GM12874 (cell line): ENCODE results near the gene SPCS2.

ENCODE experiments used
- TF ChIP-seq, protein P1 (sequence below): IDR thresholded peaks from 2 replicates; pipeline ENCODE4 v1.5.1; 2011; ENCODE audit warnings: low read depth, mild to moderate bottlenecking, control low read depth, low read length, moderate library complexity; ENCODE audit not compliant: insufficient read depth

SPCS2 gene

DNA sequence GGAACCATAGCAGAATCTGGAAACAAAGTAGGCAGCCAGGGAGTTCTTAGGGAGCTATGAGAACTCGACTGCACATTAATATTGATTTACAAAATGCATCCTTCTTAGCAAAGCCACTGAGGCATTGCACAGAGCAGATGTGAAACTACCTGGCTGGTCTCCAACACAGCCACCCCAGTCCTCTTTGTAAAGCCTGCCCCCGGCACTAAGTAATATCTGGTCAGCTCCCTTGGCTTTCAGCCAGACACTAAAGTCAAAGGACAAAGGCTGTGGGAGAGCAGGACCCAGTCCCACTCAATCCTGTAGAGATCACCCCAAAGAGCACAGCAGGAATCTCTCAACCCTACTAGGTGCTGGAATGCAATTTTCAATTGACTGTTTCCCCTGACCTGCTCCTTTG is 13.0 kb upstream of the SPCS2 start:
- TF ChIP-seq, protein P1, sequence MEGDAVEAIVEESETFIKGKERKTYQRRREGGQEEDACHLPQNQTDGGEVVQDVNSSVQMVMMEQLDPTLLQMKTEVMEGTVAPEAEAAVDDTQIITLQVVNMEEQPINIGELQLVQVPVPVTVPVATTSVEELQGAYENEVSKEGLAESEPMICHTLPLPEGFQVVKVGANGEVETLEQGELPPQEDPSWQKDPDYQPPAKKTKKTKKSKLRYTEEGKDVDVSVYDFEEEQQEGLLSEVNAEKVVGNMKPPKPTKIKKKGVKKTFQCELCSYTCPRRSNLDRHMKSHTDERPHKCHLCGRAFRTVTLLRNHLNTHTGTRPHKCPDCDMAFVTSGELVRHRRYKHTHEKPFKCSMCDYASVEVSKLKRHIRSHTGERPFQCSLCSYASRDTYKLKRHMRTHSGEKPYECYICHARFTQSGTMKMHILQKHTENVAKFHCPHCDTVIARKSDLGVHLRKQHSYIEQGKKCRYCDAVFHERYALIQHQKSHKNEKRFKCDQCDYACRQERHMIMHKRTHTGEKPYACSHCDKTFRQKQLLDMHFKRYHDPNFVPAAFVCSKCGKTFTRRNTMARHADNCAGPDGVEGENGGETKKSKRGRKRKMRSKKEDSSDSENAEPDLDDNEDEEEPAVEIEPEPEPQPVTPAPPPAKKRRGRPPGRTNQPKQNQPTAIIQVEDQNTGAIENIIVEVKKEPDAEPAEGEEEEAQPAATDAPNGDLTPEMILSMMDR = no peak

DNA sequence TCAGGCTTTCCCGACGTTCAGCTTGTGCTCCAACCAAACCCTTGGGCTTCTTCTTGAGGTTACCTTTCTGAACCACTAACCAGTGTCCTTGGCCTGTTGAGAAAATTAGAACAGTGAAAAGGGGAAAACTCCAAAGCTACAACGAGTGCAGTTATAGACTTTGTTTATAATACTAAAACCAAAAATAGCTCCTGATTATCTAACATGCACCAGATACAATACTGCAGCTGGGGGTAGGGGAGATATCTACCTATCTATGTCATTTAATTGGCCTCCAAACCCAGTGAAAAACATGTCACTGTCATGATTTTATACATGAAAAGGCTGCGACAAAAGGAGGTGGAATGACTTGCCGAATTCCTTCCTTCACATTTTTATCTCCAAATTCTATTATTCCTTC is 12.1 kb upstream of the SPCS2 start:
- TF ChIP-seq, protein P1 = no peak

DNA sequence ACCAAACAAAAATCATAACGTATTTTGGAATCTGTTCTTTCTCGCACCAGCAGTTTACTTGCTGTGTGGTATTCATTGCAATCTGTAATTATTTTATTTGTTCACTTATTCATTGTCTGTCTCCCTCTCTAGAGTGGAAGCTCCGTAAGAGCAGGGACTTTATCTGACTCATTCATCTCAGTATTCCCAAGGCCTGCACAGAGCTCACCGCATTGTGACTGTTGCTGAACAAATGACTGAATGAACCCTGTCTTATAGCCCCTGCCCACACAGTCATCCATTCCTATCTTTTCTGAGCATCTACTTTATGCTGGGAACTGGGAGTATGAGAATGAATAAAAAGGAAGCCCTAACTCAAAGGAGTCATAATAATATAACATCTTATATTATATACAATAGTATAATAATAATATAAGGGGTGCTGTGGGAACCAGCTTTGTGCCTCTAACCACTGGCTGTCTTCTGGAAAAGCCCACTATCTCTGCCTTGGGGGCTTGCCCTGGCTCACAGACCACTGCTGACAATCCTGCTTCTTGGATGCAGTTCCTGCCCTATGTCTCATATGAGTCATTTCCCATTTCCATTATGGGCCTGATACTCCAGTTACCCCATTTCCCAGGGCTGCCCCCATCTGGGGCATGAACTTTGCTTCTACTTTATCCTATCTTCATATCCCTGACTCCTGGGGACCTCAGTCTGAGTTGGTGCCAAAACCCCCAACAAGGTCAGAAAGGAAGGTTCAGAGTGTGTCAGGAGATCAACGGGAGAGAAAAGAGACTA is 11.2 kb upstream of the SPCS2 start:
- TF ChIP-seq, protein P1 = no peak

DNA sequence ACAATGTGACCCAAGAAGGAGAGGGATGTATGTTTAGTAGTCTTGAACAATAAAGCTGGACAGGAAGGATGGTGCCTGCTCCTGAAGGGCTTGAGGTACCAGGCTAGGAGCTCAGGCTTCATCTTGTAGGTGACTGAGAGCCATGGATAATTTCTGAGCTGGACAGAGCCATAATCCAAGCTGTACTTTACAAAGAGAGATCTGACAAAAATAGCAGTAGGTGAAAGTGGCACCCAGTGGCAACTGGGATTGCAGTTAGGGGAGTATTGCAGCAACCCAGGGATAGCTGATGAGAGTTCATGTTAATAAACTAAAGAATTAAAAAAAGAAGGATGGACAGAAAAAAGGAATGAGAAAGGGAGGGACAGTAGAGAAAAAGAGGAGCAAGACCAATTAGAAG is 7.6 kb upstream of the SPCS2 start:
- TF ChIP-seq, protein P1 = no peak

DNA sequence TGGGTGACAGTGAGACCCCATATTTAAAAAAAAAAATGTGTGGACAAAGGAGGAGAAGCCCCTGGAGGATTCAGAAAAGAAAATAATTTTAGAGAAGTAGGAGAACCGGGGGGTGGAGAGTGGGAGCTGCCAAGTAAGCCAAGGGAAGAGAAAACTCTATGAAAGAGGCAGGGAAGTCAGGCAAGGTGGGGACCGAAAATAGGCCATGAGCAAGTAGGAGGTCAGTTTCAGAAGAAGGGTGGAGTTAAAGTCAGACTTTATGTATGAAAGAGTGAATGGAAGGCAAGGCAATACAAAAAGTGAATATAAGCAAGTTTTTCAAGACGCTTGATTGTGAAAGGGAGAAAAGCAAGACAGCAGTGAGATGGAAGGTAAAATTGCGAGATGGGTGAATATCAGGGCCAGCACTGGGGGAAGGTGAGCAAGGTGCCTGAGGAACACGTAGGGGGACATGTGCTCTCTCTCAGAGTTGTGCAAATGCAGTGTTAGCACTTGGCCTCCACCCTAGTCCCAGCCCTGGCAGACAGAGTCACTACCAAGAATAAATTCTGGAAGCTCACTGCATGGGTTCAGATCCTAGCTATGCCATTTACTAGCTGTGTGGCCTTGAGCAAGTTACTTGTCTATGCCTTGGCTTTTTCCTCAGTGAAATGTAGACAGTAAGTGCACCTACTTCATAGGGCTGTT is 6.8 kb upstream of the SPCS2 start:
- TF ChIP-seq, protein P1 = no peak

DNA sequence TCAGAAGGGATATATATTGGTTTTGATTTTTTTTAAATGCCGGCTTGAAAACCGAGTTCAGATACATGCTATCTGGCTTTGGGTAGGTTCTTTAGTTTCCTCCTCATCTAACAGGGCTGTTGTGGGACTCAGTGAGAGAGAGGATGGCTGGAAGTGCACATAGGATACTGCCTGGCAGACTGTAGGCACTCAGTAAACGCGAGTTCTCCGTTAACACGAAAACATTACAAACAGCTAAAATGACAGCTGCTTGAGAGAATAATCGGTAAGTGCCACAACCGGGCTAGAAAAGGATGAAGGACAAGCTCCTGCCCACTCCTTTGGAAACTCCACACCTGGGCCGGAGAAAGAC is 544 bp upstream of the SPCS2 start:
- TF ChIP-seq, protein P1 = no peak

DNA sequence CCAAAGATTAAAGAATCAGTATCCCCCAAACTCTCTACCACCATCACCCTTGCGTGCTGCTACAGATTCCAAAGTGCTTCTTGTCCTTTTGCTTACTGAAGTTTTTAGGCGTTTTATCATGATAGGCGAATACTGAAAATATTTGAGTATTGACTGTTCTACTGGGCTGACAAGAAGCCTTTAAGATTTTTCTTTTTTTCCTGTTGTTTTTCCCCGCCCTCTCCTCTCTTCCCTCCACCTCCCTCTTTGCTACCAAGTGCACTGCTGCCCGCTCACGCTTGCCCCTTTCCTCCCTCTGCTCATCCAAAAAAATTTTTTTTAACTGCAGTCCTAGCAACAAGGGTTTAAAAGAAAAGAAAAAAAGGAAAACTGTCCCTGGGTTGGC is 679 bp downstream of the SPCS2 start:
- TF ChIP-seq, protein P1 = no peak
